Activated CD8-positive, alpha-beta memory T cell treated with anti-CD3 and anti-CD28 coated beads for 1 hour (primary cell): ENCODE measurements around the gene HTRA1.

Experiments
- DNase-seq, 2 donors: peaks; one replicate each; pipeline ENCODE4 v3.0.0-alpha.2; 2020; ENCODE audit warnings: low read depth in 1 of 2; ENCODE audit errors: extremely low read depth in 1 of 2

HTRA1 gene

DNA sequence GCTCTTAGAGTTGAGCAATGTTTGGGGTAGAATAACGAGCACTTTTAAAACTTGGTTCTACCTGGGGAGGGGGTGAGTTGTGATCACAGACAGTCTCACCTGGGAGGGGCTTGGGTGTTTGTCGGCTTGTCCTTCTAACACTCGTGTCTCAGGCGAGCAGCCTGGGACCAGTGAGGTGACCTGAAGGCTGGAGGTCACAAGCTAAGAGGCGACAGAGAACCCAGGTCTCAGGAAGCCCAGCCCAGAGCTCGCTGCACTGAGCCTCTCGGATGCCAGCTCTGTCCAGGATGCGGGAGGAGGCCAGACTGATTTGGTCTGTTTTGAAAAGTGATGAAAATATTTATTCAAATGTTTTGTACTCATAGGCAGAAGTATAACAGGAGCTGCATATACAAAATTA, 11.8 kb downstream of the HTRA1 start:
- DNase-seq, result no peak

DNA sequence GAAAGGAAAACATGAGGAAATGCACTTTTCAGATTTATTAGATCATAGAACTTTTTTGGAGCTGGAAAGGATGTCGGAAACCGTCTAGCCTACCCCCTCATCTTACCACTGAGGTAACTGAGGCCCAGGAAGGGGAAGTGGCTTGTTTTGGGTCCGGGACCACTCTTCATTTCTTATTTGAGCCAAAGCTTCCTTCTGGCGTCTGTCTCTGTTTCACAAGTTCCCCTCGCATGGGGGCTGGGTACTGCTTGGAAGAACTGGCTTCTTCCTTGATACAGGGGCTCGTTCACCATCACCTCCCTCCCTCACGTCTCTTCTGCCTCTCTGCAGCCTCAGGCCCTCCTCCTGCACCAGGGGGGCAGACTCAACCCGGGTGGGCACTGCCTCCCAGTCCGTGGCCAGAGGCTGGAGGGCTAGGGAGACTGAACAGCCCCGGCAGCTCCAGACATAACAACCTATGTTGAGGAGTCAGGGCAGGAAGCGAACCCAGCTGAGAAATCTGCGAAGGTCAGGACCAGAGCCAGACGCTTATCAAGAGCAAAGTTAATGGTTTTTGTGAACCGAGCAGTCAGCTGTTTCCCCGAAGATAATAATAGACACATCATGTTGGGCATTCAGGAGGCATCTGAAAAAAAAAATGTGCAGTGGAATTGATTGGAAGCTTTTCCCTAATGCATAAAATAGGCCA, 12.9 kb downstream of the HTRA1 start:
- DNase-seq, result no peak

DNA sequence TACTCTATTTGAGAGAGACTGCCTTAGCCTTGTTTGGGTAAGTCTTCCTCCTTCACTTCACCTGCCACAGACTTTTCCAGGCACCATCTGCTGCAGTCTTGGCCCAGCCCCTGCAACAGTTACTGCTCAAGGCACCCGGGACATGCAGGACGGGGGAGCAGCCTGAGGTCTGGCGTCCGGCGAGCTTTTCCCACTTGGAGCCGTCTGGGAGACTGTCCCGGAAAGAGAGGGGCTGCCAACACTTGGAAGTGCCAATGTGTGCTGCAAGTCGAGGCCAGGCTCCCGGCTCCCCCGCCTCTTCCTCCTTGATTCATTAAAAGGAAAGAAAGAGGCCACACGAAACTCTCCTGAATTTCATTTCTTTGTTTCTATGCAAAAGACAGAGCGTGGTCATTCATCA, 13.7 kb downstream of the HTRA1 start:
- no peak for DNase-seq

DNA sequence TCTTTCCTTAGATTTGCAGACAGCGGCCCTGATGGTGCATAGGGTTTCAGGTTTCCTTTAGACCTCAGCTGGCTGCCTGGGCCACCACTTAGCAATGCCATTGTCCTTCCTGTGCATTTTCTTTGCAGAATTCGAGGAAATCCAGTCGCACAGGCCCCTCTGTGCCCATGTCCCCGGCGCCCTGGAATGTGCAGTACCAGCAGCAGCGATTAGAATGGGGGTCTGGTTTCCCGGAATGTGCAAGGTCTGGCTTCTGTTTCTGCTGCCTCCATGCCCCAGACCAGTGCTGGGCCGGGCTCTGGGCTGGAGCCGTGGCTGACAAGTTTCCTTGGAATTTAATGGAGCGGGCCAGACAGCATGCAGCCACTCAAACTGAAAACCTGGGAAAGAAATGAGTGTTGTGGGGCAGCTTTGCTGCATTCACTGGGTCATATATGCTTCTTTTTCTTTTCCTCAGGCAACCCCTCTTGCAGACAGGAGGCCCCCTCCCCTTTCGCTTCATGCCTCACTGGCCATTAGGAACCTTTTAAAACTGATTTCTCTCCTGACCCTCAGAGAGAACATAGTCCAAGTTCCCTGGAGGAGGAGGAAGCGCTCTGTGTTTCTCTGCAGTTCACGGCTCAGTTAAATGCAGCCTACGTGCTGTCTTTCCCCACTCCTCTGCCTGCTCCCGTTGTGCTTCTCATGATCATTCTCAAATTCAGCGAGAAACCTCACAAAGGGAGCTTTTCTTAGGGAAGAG, 14.4 kb downstream of the HTRA1 start:
- DNase-seq, result no peak

DNA sequence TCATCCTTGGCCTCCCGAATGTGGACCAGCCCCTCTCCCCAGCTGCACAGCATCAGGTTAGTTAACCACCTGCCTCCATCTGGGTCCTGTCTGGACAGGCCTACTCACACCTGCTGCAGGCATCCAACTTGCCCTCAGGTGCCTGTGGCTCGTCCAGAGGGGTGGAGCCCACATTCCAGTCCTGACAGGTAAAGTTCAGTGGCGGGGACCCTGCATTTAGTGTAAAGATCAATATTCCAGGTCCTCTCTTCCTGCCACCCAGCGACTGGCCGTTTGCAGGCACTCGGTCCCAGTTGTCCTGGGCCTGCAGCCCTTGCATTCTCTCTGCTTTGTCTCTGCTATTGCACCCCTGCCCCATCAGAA, 15.0 kb downstream of the HTRA1 start:
- no peak for DNase-seq

DNA sequence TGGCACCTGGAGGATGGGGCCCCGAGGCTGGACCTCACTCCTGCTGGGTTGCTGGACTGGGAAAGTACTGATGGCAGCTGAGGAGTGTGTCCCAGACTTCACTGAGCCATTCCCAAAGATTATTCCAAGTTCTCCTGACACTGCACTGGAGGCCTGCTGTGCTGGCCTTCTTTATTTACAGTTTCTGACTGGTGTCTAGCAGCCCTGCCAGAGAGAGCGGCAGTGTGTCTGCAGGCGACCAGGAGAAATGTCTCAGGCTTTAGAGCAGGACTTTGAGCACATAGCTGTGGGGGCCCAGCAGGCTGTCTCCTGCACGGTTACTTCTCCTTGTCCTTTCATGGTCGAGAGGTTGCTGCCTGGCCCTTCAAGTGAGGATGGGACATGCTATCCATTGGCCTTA, 16.1 kb downstream of the HTRA1 start:
- no peak for DNase-seq

DNA sequence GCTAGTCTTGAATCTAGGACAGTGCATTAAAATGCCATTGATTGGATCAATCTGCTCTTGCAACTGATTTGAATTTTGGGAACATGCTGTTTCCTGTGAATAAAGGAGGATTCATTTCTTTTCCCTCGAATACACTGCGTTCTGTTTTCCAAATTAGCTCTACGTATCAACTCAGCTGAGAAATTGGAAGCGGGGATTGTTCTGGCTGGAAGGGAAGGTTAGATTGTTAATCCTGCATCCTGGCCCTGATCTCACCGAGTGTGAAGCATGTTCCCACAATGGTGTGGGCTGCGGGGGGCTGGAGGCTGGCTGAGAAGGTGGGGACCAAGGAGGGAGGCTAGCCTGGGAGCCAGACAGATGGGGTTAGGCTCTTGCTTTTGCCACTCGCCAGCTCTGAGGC, 17.6 kb downstream of the HTRA1 start:
- DNase-seq, result no peak

DNA sequence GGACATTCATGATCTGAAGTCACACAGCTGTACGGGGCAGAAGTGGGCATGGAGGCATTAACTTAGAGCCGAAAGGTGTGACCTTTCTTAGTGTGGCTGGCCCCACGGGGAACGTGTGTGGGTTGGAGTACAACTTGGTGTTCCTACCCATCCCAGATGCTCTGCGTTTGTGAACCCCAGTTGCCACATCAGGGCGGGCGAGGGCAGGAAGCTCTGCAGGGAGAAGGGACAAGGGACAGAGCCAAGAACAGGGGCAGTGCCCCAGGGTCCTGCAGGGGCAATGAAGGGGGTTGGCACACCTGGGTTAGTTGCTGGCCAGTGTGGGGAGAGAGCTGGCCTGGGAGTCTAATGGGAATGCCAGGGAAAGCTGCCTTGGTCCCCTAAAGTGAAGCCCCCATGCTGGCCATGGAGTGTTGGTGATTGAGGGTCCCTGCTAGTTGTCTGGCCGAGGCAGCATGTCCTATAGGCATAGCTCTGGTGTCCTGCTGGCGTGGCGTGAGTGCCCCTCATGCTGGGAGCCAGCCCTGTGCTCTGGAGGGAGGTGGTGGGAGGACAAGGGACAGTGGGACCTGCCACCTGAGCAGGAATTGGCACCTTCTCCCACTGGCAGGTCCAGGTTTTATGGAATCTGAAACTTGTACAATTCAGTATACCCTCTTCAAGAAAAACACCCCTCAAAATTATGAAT, 18.9 kb downstream of the HTRA1 start:
- no peak for DNase-seq

DNA sequence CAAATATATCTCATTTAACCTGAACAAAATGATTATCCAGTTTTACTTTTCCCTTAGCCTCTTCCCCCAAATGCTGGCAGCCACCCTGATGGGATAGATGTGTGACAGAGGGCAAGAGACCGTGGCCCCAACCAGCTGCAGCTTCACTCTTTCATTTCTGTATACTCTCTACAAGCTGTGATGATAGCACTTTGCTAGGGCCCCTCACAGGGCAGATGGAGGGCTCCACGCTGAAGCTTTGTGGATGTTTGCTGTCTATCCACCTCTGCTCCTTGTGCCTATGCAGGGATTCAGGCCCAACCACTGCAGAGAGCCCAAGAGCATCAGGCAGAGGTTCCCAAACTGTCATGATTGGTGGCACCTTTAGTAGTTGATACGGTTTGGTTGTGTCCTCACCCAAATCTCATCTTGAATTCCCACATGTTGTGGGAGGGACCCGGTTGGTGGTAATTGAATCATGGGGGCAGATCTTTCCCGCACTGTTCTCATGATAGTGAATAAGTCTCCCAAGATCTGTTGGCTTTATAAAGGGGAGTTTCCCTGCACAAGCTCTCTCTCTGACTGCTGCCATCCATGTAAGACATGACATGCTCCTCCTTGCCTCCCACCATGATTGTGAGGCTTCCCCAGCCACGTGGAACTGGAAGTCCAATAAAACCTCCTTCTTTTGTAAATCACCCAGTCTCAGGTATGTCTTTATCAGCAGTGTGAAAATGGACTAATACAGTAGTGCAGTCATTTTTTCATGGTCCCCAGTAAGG, 20.1 kb downstream of the HTRA1 start:
- DNase-seq, result no peak

DNA sequence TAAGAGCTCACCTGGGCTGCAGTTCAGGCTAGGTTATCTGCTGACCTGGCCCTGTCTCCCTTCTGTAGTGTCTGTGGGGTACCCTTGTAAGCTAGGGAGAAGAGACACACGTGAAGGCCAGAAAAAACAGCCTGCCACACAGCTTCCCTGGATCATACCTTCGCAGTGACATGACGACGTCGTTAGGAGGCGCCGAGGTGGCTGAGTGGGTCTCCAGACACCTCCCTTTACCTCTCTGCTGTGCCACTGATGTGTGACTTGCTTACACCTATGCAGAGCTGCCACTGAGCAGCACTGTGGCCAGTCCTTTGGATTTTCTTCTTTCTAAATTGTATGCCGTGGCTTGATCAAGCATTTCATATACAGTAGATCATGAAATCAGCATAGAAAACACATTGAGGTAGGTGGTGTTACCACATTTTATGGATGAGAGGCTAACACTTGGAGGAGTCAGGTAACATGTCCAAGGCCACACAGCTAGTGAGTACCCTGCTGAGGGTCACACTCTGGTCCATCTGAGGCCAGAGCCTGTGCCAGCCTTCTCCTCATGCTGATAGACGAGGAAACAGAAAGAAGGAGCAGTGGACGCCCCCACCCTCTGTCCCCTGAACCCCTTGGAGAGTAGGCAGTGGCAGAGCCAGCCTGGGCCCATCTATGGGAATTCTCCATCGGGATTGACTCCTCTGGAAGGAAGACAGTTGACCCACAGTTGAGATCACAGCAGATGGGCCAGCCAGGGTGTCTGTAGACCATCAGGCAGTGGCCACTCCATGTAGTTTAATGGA, 23.1 kb downstream of the HTRA1 start:
- no peak for DNase-seq

DNA sequence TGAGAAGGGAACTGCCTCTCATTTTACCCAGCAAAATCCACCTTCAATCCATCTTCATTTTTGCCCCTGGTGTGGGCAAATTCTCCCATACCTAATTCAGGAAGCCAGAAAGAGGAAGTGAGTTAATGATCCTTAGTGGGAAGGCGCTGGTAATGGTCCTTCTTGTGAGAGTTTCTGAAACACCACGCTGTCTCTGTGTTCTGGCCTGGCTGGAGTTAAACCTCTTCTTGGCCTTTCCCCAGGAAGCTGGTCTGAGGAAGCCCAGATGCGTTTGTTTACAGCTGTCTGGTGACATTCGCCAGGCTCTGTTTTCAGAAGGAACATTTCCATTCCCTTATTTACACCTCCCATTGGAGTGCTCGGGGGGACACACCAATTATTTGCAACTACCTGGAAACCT, 24.3 kb downstream of the HTRA1 start:
- no peak for DNase-seq

DNA sequence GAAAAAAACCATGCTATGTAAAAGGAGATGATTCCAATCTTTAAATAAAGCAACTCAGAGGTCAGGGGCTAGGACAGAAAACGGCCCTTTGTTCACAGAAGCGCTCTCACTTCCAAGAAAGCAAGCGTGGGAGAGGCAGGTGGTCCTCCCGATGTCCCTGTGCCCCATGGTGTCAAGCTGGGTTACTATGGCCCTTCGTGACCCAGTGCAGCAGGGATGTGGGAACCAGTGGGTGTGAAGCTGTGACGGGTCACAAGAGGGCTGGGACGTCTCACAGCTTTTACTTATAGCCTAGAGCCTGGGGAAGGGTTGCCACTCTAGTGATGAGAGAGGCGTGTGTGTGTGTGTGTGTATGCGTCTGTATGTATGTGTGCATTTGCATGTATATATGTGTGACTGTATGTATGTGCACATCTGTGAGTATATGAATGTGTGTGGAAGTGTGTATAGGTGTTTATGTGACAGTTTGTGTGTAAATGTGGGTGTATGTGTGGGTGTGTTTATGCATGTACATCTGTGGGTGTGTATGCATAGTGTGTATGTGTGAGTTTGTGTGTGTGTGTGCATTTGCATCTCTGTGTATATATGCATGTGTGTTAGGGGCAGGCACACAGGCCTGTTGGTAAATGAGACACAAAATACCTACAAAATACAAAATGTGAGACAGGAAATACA, 25.2 kb downstream of the HTRA1 start:
- DNase-seq, result no peak

DNA sequence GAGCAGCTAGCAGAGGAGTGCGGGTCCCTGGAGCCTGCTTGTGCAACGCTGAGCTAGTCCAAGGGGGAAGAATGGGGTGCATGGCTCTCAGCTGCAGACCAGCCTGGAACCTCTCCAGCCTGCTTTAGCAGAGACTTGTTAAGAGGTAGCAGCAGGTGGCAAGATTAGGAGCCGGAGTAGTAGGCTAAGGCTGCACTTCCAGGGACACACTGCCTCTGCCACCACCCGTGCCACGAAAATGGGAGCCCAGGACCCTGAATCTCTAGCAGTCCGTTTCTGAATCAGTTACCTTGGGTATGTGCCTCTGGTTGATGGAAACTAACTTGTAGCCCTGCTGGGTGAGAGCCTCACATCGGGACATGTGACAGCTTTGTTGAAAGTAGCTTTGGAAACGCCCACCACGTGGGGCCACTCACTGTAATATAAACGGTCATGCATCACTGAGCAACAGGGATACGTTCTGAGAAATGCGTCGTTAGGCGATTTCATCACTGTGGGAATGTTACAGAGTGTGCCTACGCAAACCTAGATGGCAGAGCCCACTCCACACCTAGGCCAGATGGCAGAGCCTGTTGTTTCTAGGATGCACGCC, 25.9 kb downstream of the HTRA1 start:
- DNase-seq, result no peak

DNA sequence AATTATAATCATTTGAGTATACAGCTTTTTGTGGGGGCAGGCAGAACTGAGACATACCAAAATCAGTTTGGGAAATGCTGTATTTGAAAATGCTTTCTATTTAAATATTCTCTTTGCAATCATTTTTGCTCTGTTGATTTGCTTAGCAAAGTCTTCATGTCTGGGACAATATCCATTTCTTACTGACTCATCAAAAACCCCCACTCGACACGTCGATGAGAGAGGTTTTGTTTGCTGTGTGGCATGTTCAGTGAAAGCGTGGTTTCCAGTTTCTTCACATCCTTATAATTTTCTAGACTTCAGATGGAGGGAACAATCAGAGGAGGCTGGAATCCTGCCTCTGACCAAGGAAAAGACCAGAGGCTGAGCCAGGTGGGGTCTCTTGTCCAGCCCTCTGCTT, 28.9 kb downstream of the HTRA1 start:
- no peak for DNase-seq

DNA sequence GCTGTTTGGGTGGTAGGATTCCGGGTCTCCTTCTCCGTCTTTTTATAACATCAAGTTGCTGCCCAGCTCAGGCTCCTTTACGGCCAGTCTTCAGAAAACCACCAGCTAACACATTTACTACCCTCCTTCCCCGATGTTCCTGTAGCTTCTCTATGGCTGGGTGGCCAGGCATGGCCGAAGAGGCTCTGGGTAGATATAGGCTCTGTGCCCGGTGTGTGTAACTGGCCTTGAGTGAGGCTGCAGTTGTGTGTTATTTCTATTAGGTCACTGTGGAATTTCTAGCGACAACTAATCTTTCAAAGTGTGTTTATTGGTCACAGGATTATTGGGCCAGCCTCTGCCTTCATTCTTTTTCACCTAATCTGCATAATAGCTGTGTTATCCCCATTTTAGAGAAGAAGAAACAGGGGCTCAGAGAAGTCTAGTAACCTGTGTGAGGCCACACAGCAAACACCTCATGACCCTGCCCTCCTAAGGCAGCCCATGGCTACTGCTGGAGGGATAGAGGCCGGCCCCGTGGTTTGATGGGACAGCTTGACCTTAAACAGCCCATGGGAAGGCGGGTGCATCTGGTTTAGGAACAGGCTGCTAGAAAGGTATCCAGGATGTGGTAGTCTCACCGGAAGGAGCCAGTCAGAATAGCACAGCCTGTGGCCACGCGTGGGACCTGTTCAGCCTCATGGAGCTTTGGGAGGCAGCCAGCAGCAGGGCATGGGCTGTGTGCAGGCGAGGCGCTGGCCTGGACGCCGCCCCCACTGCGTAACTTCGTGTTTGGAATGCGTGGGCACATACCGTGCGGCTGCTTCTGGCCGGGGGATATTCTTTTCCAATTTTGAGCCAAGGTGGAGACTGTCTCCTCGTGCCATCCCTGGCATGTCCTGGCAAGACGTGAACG, 29.7 kb downstream of the HTRA1 start:
- DNase-seq, result no peak

DNA sequence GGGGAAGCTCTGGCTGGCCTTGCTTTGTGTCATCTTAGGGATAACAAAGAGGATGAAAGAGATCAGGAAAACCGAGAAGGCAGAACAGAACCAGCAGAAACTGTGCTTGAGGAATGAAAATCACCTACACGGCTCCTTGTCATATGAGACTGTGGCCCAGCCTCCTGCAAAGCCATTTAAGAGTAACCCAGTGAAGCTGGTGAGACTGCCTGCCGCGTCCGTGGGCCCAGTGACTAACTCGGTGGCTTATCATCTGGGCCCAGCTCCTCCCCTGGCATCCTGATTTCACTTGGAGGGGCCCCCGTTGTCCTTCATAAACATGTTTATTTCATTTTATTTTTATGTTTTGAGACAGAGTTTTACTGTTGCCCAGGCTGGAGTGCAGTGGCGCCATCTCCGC, 30.7 kb downstream of the HTRA1 start:
- DNase-seq, result no peak

DNA sequence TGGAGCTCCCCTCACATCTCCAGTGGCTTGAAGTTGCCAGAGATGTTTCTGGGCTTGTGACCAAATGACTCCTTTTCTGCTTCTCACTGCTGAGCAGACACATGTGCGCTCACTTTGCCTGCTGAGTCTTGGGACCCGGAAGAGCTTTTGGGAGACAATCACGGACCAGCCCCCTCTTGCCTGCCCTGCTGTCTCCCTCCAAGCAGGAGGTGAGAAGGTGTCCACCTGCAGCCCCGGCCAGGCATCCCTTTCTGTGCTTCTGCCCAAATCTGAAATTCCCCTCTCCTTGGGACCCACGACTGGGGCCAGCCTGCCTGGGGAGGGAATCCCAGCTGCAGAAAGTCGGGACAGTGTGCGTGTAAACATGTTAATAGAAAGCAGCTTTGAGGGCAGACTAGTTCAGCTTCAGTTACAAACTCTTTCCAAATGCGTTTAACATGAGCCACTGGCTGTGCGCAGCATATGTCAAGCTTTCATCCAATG, 31.7 kb downstream of the HTRA1 start:
- DNase-seq, result no peak

DNA sequence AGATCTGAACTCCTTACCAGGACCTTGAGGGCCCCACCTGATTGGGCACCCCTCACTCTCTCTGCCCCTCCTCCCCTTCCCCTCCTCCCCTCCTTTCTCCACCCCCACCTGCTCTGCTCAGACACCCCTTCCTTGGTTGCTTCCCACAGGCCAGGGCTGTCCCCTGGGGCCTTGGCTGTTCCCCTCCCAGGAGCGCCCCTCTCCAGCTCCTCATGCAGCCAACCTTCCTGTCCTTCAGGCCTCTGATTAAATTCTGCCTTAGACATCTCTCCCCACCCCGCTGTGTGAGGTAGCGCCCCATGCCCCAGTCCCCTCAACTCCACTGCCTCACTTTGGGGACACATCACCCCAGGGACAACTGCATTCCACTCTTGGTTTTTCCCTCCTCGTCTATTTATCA, 32.4 kb downstream of the HTRA1 start:
- DNase-seq, result no peak
